Spleen (tissue), 7 donors: ENCODE measurements around the gene LRMDA.

ENCODE experiments used
- POLR2A ChIP-seq, 3 donors: fragments of 450-650 bp; IDR thresholded peaks; one replicate each; pipeline ENCODE4 v1.5.1; 2017; ENCODE audit warnings: antibody characterized with exemption in 3 of 3, mild to moderate bottlenecking in 1 of 3
- POLR2AphosphoS5 ChIP-seq, 3 donors: sonication (generic); formaldehyde crosslinking; IDR thresholded peaks; one replicate each; pipeline ENCODE4 v1.5.1; 2017; ENCODE audit warnings: antibody characterized with exemption in 3 of 3
- TF ChIP-seq, protein P1 (sequence below), 11 experiments: fragments of 200-600 bp in 7 of 11; fragments of 450-650 bp in 4 of 11; sonication (generic) in 4 of 11; IDR thresholded peaks in 8 of 11; conservative IDR thresholded peaks in 3 of 11; 1 replicate in 7 of 11; 2 replicates in 4 of 11; pipeline versions ENCODE4 v1.4.0 to v1.8.0; 2016 to 2021; ENCODE audit warnings: antibody characterized with exemption in 11 of 11, inconsistent platforms in 4 of 11, mild to moderate bottlenecking in 1 of 11
- donor health status: DM: no; HTN: no; CAD: no; lungs with moderate emphysema.
- donor health status: DM: no; HTN: no; CAD: no.
- donor health status: DM: no; HTN: no; CAD: no.

DNA sequence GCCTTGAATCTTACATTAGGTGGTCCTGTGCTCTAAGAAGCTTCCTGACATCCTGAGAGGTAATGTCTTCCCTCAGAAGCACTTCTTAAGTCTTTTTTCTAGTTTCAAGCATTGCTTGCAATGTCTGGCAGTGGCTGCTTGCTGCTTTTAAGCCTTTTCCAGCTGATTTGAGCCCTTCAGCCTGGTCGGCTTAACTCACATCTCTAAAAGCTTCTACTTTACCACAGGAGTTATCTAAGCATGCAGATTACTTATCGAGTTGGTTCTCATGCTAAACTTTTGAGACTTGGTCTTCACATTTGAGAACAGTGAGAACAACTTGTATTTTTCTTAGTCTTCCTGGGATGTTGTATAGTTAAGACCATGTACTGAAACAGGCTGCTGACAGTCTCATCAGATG lies 3.9 kb downstream of the LRMDA start:
- TF ChIP-seq, protein P1, sequence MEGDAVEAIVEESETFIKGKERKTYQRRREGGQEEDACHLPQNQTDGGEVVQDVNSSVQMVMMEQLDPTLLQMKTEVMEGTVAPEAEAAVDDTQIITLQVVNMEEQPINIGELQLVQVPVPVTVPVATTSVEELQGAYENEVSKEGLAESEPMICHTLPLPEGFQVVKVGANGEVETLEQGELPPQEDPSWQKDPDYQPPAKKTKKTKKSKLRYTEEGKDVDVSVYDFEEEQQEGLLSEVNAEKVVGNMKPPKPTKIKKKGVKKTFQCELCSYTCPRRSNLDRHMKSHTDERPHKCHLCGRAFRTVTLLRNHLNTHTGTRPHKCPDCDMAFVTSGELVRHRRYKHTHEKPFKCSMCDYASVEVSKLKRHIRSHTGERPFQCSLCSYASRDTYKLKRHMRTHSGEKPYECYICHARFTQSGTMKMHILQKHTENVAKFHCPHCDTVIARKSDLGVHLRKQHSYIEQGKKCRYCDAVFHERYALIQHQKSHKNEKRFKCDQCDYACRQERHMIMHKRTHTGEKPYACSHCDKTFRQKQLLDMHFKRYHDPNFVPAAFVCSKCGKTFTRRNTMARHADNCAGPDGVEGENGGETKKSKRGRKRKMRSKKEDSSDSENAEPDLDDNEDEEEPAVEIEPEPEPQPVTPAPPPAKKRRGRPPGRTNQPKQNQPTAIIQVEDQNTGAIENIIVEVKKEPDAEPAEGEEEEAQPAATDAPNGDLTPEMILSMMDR (IDR thresholded peaks at IDR 0.05 in 8 of 11, conservative IDR thresholded peaks at IDR 0.05 in 3 of 11), result no peak
- no peak for TF ChIP-seq POLR2AphosphoS5 (IDR thresholded peaks at IDR 0.05)
- no peak for TF ChIP-seq POLR2A (IDR thresholded peaks at IDR 0.05)
